Left hindlimb (tissue), 1 donor: ENCODE data around the gene SSR4.

Source experiments
- DNase-seq: peaks from one replicate; pipeline ENCODE4 v3.0.0-alpha.2; 2018

The SSR4 gene

GRCh38 chrX:153831429-153832150 is 37.1 kb downstream of the SSR4 start:
- no peak for DNase-seq

GRCh38 chrX:153832728-153833127 is 38.3 kb downstream of the SSR4 start:
- DNase-seq: no peak

GRCh38 chrX:153836921-153837320 is 42.5 kb downstream of the SSR4 start:
- DNase-seq: no peak

- no peak for DNase-seq
Measured at GRCh38 chrX:153844509-153845082, 50.1 kb downstream of the SSR4 start.

GRCh38 chrX:153845195-153845594 is 50.7 kb downstream of the SSR4 start:
- no peak for DNase-seq

- DNase-seq: no peak
Measured at GRCh38 chrX:153845842-153846241, 51.4 kb downstream of the SSR4 start.
